Globus pallidus (tissue), 1 donor: ENCODE data around the gene RASGRF2.
"Not testable (repeated sequence)": the region's sequence is repeated elsewhere in the genome, so short reads cannot be mapped to it uniquely, and the experiment has no call there.

Experiments used
- DNase-seq: peaks from one replicate; pipeline ENCODE4 v3.0.0-alpha.2; 2015; ENCODE audit warnings: low spot score

RASGRF2 gene

DNA sequence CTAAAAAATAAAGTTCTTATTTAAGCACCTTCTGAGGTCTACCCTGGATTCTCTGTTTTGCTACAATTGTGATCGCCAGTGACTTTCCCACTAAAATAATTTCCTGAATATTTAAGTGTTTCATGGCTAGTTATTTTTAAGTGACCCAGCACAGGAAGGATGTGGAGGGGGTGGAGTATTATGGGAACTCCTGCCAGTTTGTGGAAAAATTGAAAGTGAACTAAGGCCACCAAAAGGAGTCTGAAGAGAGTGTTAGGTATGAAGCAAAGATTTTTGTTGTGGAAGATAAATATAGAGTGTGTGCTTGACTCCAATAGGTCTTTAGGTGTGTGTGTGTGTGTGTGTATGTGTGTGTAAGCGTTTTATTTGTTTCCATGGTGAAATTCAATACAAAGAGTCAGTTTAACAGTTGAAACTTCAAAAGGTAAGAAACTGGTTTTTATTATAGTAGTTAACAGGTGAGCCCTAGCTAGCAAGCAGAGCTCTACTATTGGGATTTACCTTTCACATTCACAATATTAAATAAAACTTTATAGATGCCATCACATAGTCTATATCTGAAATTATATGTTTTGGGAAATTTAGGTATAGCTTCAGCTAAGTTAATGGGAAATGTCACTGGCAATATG, 25.6 kb downstream of the RASGRF2 start:
- DNase-seq: no peak

- DNase-seq: no peak
Observed at GRCh38 chr5:80986382-80986781, 26.2 kb downstream of the RASGRF2 start.

DNA sequence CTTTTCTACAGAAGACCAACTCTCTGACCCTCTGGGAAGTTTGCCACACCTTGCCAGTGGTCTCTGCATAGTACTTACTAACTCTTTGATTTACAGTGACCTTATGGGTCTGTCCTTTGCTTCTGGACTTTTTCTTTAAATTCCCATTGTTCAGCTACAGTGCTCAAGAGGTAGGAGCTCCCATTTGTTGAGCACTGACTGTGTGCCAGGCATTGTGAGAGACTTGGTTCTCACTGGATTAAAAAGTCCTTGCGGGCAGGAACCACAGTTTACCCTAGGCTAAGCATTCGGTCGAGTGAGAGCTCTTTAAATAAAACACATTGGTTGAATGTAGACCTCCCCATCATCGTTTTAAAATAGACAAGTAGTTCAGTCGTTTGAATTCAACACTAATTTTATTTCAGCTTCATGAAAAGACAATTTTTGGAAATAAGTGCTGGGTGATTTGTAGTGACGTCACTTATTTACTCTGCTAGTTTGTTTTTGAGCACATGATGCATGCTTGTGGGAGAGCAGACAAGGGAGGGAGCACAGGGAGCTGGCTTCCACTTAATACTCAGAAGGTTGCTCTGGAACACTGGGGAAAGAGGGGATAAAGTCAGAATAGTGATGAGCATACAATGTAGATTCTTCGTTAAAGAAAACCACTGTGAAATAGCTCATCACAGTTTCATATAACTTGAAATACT, 27.1 kb downstream of the RASGRF2 start:
- peak; percentile 62 for DNase-seq

GRCh38 chr5:80988419-80988935, 28.3 kb downstream of the RASGRF2 start:
- DNase-seq: no peak

DNA sequence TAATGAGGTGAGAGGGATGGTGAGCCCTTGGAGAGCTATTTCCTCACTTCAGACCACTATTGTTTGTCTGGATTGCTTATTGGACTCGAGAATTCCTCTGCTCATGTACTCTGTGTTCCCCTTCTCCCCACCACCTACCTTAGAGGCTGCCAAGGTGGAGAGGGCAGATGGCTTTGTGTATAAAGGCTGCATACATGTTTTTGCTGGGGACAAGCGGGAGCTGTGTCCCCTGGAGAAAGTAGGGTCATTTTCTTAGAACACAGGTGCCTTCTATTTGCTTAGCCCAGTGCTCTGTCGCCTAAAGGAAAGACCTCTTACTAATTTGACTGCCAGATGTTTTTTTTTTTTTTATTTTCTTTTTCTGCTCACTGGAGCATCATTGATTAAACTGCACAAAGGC, 29.7 kb downstream of the RASGRF2 start:
- DNase-seq: no peak

DNA sequence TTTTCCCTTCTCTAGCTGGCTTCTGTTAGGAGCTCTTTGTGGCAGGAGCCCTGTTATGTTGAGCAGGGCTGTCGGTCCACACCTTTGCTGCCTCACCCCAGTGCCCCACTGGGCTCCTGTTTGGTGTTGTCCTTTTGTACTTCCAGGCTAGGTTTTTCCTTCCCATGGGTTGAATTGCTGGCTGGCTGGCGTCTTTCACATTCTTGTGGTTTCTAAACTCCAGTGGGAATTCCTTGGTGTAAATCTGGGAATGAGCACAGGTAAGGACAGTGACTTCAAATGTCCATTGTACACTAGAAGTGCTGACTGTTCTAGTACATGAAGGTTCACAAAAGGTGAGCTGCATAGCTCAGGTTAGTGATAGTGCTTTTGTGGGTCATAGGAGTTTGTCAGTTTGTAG, 30.4 kb downstream of the RASGRF2 start:
- no peak for DNase-seq

GRCh38 chr5:80990971-80991370, 30.8 kb downstream of the RASGRF2 start:
- DNase-seq: no peak

GRCh38 chr5:80995908-80996307, 35.7 kb downstream of the RASGRF2 start:
- no peak for DNase-seq

GRCh38 chr5:80998590-80998979, 38.4 kb downstream of the RASGRF2 start:
- no peak for DNase-seq

- DNase-seq: no peak
Observed at GRCh38 chr5:81003811-81004386, 43.7 kb downstream of the RASGRF2 start.

DNA sequence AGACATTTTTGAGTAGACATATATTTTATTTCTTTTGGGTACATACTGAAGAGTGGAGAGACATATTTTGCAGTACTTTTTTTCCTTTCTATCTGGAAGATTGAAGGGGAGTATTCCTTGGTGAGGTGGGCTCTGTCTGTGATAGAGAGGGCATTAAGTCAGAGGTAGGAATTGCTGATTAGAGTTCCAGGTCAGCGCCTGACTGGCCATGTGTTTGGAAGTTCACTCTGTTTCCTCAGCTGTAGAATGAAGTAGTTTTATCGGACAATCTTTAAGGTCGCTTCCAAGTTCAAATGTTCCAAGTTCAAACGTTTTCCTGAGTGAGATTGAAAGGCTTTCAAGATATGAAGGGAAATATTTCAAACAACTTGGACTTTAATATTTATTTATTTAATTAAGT, 45.5 kb downstream of the RASGRF2 start:
- no peak for DNase-seq

- DNase-seq: no peak
Observed at GRCh38 chr5:81006231-81006630, 46.1 kb downstream of the RASGRF2 start.

- no peak for DNase-seq
Observed at GRCh38 chr5:81006947-81007636, 46.9 kb downstream of the RASGRF2 start.

DNA sequence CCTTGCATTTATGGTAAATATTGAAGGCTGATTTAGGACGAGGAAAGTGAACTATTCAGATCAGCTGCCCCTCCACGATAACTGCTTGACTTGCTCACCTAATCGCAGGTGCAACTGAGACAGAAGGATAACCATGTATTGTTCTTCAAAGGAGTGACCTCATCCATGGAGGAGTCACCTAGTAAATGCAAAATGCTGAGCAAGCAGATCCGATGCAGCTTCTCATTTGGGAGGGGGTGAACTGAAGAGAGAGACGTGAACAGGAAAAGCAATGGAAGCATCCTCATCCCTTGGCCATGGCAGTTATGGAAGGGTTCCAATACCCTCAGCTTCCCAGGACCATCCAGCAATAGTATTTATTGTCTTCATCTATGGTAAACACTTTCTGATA, 47.5 kb downstream of the RASGRF2 start:
- DNase-seq: no peak

- no peak for DNase-seq
Observed at GRCh38 chr5:81010336-81011169, 50.4 kb downstream of the RASGRF2 start.

DNA sequence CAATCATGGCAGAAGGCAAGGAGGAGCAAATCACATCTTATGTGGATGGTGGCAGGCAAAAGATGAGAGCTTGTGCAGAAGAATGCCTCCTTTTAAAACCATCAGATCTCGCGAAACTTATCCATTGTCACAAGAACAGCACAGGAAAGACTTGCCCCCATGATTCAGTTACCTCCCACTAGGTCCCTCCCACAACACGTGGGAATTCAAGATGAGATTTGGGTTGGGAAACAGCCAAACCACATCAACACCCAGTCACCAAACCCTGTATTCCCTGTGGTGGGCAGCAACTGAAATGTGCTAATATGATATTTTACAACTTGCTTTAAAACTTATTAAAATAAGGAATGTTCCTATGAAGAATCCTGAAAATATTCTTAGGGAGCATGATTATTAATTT, 54.2 kb downstream of the RASGRF2 start:
- no peak for DNase-seq

DNA sequence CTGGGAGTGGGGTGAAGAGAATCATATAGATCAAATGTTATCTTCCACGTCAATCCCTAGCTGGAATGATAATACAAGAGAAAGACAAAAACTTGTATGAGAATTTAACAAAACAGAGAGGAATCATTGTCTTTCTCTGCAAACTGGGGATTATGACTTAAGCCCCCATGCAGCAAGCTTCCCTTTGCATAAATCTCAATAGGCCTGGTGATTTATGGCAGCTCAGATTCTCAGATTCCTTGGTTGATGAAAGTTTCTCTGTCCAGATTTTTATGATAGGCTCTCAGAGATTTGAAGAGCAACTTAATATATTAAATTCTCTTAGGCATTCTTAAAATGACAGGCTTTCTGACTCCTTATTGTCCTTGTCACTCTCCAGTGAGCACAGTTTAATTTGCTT, 56.0 kb downstream of the RASGRF2 start:
- peak; percentile 38 for DNase-seq

- DNase-seq: no peak
Observed at GRCh38 chr5:81017320-81017719, 57.2 kb downstream of the RASGRF2 start.

DNA sequence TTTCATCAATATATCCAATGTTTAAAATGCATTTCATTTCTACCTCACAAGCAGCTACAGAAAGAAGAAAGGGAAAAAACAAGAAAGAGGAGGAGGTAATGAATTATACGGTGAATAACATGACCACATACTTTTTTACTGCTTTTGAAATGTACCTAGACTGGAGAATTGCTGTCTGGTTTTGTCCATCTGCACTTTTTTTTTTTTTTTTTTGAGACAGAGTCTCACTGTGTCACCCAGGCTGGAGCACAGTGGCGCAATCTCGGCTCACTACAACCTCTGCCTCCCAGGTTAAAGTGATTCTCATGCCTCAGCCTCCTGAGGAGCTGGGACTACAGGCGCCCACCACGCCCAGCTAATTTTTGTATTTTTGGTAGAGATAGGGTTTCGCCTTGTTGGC, 58.4 kb downstream of the RASGRF2 start:
- DNase-seq: not testable (repeated sequence)

DNA sequence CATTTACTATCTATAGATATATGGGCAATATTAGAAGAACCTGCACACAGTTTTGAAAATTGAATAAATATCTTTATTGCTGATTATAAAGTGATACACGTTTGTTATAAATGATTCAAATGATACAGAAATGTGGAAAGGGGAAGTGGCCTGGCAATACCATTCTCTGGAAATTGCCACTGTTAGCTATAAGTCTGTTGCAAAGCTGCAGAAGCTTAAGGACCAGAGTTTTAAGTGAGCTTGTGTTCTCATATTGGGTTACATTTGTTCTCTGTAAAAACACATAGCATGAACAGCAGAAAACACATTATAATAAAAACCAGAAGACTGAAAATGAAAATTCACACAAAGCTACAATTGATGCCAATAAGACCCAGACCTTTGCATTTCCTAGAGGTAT, 59.6 kb downstream of the RASGRF2 start:
- DNase-seq: no peak

- DNase-seq: no peak
Observed at GRCh38 chr5:81020478-81021167, 60.5 kb downstream of the RASGRF2 start.
